Sigmoid colon (tissue), 7 donors: Measurements from ENCODE around the gene C2orf42. TPM values are rescaled to one million over a fixed set of nuclear protein-coding genes. Genes with fewer than 3 reads are reported as not detected.
A peak's percentile ranks its signal among the peaks of the same experiment; 100 is the strongest.

Source experiments
- DNase-seq: peaks from one replicate; pipeline ENCODE4 v3.0.0-alpha.2; 2019
- H3K27ac ChIP-seq, 4 donors: fragments of 200-600 bp; sonication (generic); one replicate each; pipeline ENCODE4 v1.5.1; 2016 to 2019; ENCODE audit warnings: mild to moderate bottlenecking in 1 of 4
- H3K27me3 ChIP-seq, 3 donors: fragments of 200-600 bp; sonication (generic); one replicate each; pipeline ENCODE4 v1.5.1; 2019; ENCODE audit warnings: mild to moderate bottlenecking in 1 of 3
- H3K36me3 ChIP-seq, 4 donors: fragments of 200-600 bp; sonication (generic); one replicate each; pipeline ENCODE4 v1.5.1; 2016 to 2019
- H3K4me1 ChIP-seq, 4 donors: fragments of 200-600 bp; sonication (generic); one replicate each; pipeline ENCODE4 v1.5.1; 2017 to 2019
- H3K4me3 ChIP-seq, 4 donors: fragments of 200-600 bp; sonication (generic); one replicate each; pipeline ENCODE4 v1.5.1; 2017 to 2019; ENCODE audit warnings: mild to moderate bottlenecking in 2 of 4, moderate library complexity in 1 of 4
- H3K9me3 ChIP-seq, 4 donors: fragments of 200-600 bp in 3 of 4; sonication (generic) in 3 of 4; one replicate each; pipeline versions ENCODE4 v1.5.1 to v1.6.1; 2013 to 2019
- CTCF ChIP-seq, 4 experiments: fragments of 450-650 bp in 3 of 4; fragments of 200-600 bp in 1 of 4; IDR thresholded peaks; one replicate each; pipeline ENCODE4 v1.5.1; 2016 to 2019; ENCODE audit warnings: antibody characterized with exemption in 4 of 4, mild to moderate bottlenecking in 3 of 4, moderate library complexity in 2 of 4
- EP300 ChIP-seq, 4 donors: sonication (generic); formaldehyde crosslinking; IDR thresholded peaks; one replicate each; pipeline ENCODE4 v1.6.1; 2017; ENCODE audit warnings: antibody characterized with exemption in 4 of 4
- POLR2A ChIP-seq, 2 donors: fragments of 450-650 bp; IDR thresholded peaks; one replicate each; pipeline ENCODE4 v1.6.1; 2016; ENCODE audit warnings: antibody characterized with exemption in 2 of 2, mild to moderate bottlenecking in 2 of 2, moderate library complexity in 2 of 2
- POLR2AphosphoS5 ChIP-seq, 4 donors: sonication (generic); formaldehyde crosslinking; IDR thresholded peaks; one replicate each; pipeline ENCODE4 v1.6.1; 2017; ENCODE audit warnings: antibody characterized with exemption in 4 of 4
- WGBS, 2 donors: extraction: QIAGEN DNeasy Blood & Tissue Kit; methylation state at CpG; one replicate each; pipeline ENCODE4 v1.1.7; 2013; 5-methylcytosine and 5-hydroxymethylcytosine counted together
- intact Hi-C: fragments of 100-400 bp; cut with DNase I; formaldehyde crosslinking; loops from one replicate; pipeline ENCODE4 v1.15.1; 2023
- polyA plus RNA-seq, 3 donors: library from polyadenylated mRNA; stranded (reverse); fragments of 200-250 nt; gene quantifications; one replicate each; pipeline ENCODE4 v1.2.3, GENCODE V29; 2013
- total RNA-seq, 4 donors: library from RNA; depleted of rRNA; stranded (reverse); fragments of >200 nt; gene quantifications; one replicate each; pipeline ENCODE4 v1.1.0, GENCODE V29; 2016
- donor health status: healthy with polysubstance abuse.
- donor health status: Bipolar disorder and iron deficiency.
- donor health status: healthy.

The C2orf42 gene
- total and polyA plus RNA-seq, 7 donors, result 5.1 to 24.3 (median 8.8) TPM

GRCh38 chr2:70125498-70125898, 65.3 kb downstream of the C2orf42 start:
- DNase-seq, result no peak
- Histone ChIP-seq H3K27me3 (no peaks in the 10 kb centered on the region), H3K4me1 (peaks cover 0 to 26% (median 16%) of the 10 kb centered on the region in 4 donors), H3K4me3 (peak overlapping the region; percentile 54 to 65 (median 56)), H3K9me3 (no peaks in the 10 kb centered on the region), H3K27ac (peak overlapping the region; percentile 94 to 97 (median 96)), H3K36me3 (no peaks in the 10 kb centered on the region)
- intact Hi-C loops, result loop anchor here (2.0 kb wide), 1 partner anchor 39 kb away; the partner anchor contains the start of gene PCBP1
- 65 to 73% methylated on average over 13 of the region's 13 CpGs for WGBS, 2 donors
- TF ChIP-seq POLR2A (IDR thresholded peaks at IDR 0.05) (no peak), CTCF (IDR thresholded peaks at IDR 0.05) (no peak), EP300 (IDR thresholded peaks at IDR 0.05) (no peak), POLR2AphosphoS5 (IDR thresholded peaks at IDR 0.05) (no peak)

- H3K4me1 ChIP-seq, result peaks cover 0 to 26% (median 16%) of the 10 kb centered on the region in 4 donors
- H3K36me3 ChIP-seq, result no peaks in the 10 kb centered on the region
- DNase-seq, result peak; percentile 86
- H3K9me3 ChIP-seq, result no peaks in the 10 kb centered on the region
- WGBS, 2 donors, result 0 to 1% methylated on average over 36 of the region's 36 CpGs
- intact Hi-C loops, result loop anchor here (1.0 to 2.0 kb wide), 2 partner anchors 17 to 38 kb away; partner anchors contain the start of gene PCBP1
- TF ChIP-seq CTCF (IDR thresholded peaks at IDR 0.05) (no peak), POLR2AphosphoS5 (IDR thresholded peaks at IDR 0.05) (peak; percentile 19 to 52 (median 45)), POLR2A (IDR thresholded peaks at IDR 0.05) (peak in 1 of 2 donors; percentile 18), EP300 (IDR thresholded peaks at IDR 0.05) (peak in 1 of 4 donors; percentile 26)
- H3K27ac ChIP-seq, result peak overlapping the region; percentile 94 to 97 (median 96)
- H3K27me3 ChIP-seq, result no peaks in the 10 kb centered on the region
- peak overlapping the region; percentile 54 to 65 (median 56) for H3K4me3 ChIP-seq
These were observed 65.8 kb downstream of the C2orf42 start for GRCh38 chr2:70124983-70125480.

- Histone ChIP-seq H3K27me3 (no peaks in the 10 kb centered on the region), H3K4me1 (peaks cover 0 to 26% (median 16%) of the 10 kb centered on the region in 4 donors), H3K36me3 (no peaks in the 10 kb centered on the region), H3K4me3 (peak overlapping the region; percentile 54 to 65 (median 56)), H3K27ac (peak overlapping the region; percentile 94 to 97 (median 96)), H3K9me3 (no peaks in the 10 kb centered on the region)
- WGBS, 2 donors, result 21 to 25% methylated on average over 11 of the region's 11 CpGs
- TF ChIP-seq POLR2AphosphoS5 (IDR thresholded peaks at IDR 0.05) (no peak), POLR2A (IDR thresholded peaks at IDR 0.05) (no peak), CTCF (IDR thresholded peaks at IDR 0.05) (no peak), EP300 (IDR thresholded peaks at IDR 0.05) (no peak)
- no peak for DNase-seq
- intact Hi-C loops, result loop anchor here (1.0 to 2.0 kb wide), 2 partner anchors 19 to 37 kb away; partner anchors contain the start of gene PCBP1
These were observed 67.0 kb downstream of the C2orf42 start for GRCh38 chr2:70123829-70124116.

GRCh38 chr2:70123051-70123828, 67.6 kb downstream of the C2orf42 start:
- whole genome bisulfite sequencing, 2 donors, result 76 to 78% methylated on average over 20 of the region's 20 CpGs
- intact Hi-C loops, result no loop called here
- H3K9me3 ChIP-seq, result no peaks in the 10 kb centered on the region
- H3K4me1 ChIP-seq, result peaks cover 0 to 26% (median 16%) of the 10 kb centered on the region in 4 donors
- peak; percentile 85 for DNase-seq
- peak overlapping the region; percentile 94 to 97 (median 96) for H3K27ac ChIP-seq
- TF ChIP-seq POLR2AphosphoS5 (IDR thresholded peaks at IDR 0.05) (peak in 3 of 4 donors; percentile 31 to 43 (median 37)), CTCF (IDR thresholded peaks at IDR 0.05) (no peak)
- H3K27me3 ChIP-seq, result no peaks in the 10 kb centered on the region
- H3K36me3 ChIP-seq, result no peaks in the 10 kb centered on the region
- peak overlapping the region in 3 of 4 donors; percentile 55 to 65 (median 57) for H3K4me3 ChIP-seq
